Caki2 (cell line): Measurements from ENCODE around the gene SERPINA10. TPM values are rescaled to one million over a fixed set of nuclear protein-coding genes. Genes with fewer than 3 reads are reported as not detected.

Source experiments
- total RNA-seq: library from RNA; depleted of rRNA; stranded (reverse); fragments of >200 nt; shearing (Covaris generic); gene quantifications from 2 replicates; pipeline ENCODE4 v1.2.3, GENCODE V29; 2014; ENCODE audit warnings: low replicate concordance; rRNA removed

SERPINA10 gene
- total RNA-seq, 1 experiment from 2014 or later = not detected

Other genes starting within 250 kb of the SERPINA10 start
- 89.6 and 108 TPM in 2 replicates for gene DDX24, start 212.1 kb downstream of the SERPINA10 start, total RNA-seq
- 6.6 and 21.8 TPM in 2 replicates for gene IFI27L1, start 212.0 kb downstream of the SERPINA10 start, total RNA-seq
- 287 and 560 TPM in 2 replicates for gene IFI27, start 182.5 kb downstream of the SERPINA10 start, total RNA-seq
- 115 and 144 TPM in 2 replicates for gene IFI27L2, start 163.7 kb downstream of the SERPINA10 start, total RNA-seq
- not detected in 2 replicates for gene PPP4R4, start 118.9 kb downstream of the SERPINA10 start, total RNA-seq
- gene SERPINA6, start 30.1 kb upstream of the SERPINA10 start, total RNA-seq = 3.8 and 8.7 TPM in 2 replicates
- gene SERPINA2, start 73.4 kb upstream of the SERPINA10 start, total RNA-seq = not detected in 2 replicates
- 0.24 and 1.1 TPM in 2 replicates for gene SERPINA1, start 95.3 kb upstream of the SERPINA10 start, total RNA-seq
- not detected in 2 replicates for gene SERPINA11, start 159.5 kb upstream of the SERPINA10 start, total RNA-seq
- gene SERPINA9, start 182.9 kb upstream of the SERPINA10 start, total RNA-seq = not detected in 2 replicates
- not detected in 2 replicates for gene SERPINA12, start 216.2 kb upstream of the SERPINA10 start, total RNA-seq